Esophagus squamous epithelium (tissue), 5 donors: ENCODE measurements around the gene CABS1. TPM values are rescaled to one million over a fixed set of nuclear protein-coding genes. Genes with fewer than 3 reads are reported as not detected.

Experiments used
- DNase-seq: peaks from one replicate; lab custom pipeline; 2025; lab: John Stamatoyannopoulos, UW
- H3K27ac ChIP-seq, 4 donors: fragments of 200-600 bp; sonication (generic); one replicate each; pipeline ENCODE4 v1.5.1; 2016 to 2019; ENCODE audit warnings: mild to moderate bottlenecking in 1 of 4
- H3K27me3 ChIP-seq, 4 donors: fragments of 200-600 bp; sonication (generic); 1 replicate in 3 of 4; 2 replicates in 1 of 4; pipeline versions ENCODE4 v1.5.1 to v1.6.0; 2017 to 2021; ENCODE audit warnings: antibody characterized with exemption in 1 of 4
- H3K36me3 ChIP-seq, 3 donors: fragments of 200-600 bp; sonication (generic); one replicate each; pipeline ENCODE4 v1.5.1; 2016 to 2019
- H3K4me1 ChIP-seq, 3 donors: fragments of 200-600 bp; sonication (generic); one replicate each; pipeline ENCODE4 v1.5.1; 2017 to 2019
- H3K4me3 ChIP-seq, 4 donors: fragments of 200-600 bp; sonication (generic); 1 replicate in 3 of 4; 2 replicates in 1 of 4; pipeline ENCODE4 v1.5.1; 2016 to 2019; ENCODE audit warnings: mild to moderate bottlenecking in 2 of 4, moderate library complexity in 1 of 4
- H3K9me3 ChIP-seq, 3 donors: fragments of 200-600 bp; sonication (generic); one replicate each; pipeline ENCODE4 v1.5.1; 2016 to 2019
- CTCF ChIP-seq, 6 experiments: fragments of 450-650 bp in 4 of 6; fragments of 200-600 bp in 2 of 6; sonication (generic) in 2 of 6; IDR thresholded peaks; one replicate each; pipeline ENCODE4 v1.5.1; 2016 to 2019; ENCODE audit warnings: antibody characterized with exemption in 6 of 6, mild to moderate bottlenecking in 4 of 6, moderate library complexity in 4 of 6
- POLR2A ChIP-seq, 4 donors: fragments of 450-650 bp; IDR thresholded peaks; one replicate each; pipeline ENCODE4 v1.6.1; 2017; ENCODE audit warnings: antibody characterized with exemption in 4 of 4, mild to moderate bottlenecking in 4 of 4, moderate library complexity in 3 of 4
- WGBS, 2 donors: methylation state at CpG; one replicate each; pipeline ENCODE4 v1.1.5; 2018; 5-methylcytosine and 5-hydroxymethylcytosine counted together
- intact Hi-C: fragments of 100-400 bp; cut with DNase I; formaldehyde crosslinking; loops from one replicate; pipeline ENCODE4 v1.15.0; 2022
- total RNA-seq, 4 donors: library from RNA; depleted of rRNA; stranded (reverse); fragments of >200 nt; gene quantifications; one replicate each; pipeline ENCODE4 v1.1.0, GENCODE V29; 2016
- donor health status: DM: yes; HTN: yes; CAD: no.

CABS1 gene
- total RNA-seq: not detected

DNA sequence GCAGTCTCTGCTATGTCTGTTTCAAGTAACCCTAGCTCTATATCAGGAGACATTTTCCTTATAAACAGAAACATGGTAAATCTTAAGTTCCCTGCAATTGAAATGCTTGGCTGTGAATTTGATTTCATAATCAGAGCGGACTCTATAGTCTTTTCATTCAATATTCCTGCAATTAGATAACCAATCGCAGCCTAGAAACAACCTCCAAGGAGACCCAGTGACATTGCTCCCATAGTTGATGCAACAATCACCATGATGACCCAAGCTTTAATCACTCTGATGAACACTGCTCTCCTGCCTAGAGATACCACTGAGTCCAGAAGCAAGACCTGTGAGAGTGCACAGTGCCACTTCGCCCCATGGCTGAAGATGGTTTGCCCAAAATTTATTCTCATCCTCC lies at the start of gene CABS1:
CABS1 (plus strand) TSS at position 301 of the 400 bp plus-strand sequence; CDS start at position 360, 59 bp downstream.
- intact Hi-C loops: no loop called here
- TF ChIP-seq POLR2A (IDR thresholded peaks at IDR 0.05) (no peak), CTCF (IDR thresholded peaks at IDR 0.05) (no peak)
- H3K4me1 ChIP-seq: no peaks in the 10 kb centered on the region
- H3K4me3 ChIP-seq: no peak within 1 kb of the TSS
- no peaks in the 10 kb centered on the region for H3K36me3 ChIP-seq
- no peak within 1 kb of the TSS for H3K27ac ChIP-seq
- 79% methylated on average over 3 of the region's 3 CpGs for WGBS, 2 donors
- no peaks in the 10 kb centered on the region for H3K9me3 ChIP-seq
- no peaks in the 10 kb centered on the region for H3K27me3 ChIP-seq
- no peak for DNase-seq

DNA sequence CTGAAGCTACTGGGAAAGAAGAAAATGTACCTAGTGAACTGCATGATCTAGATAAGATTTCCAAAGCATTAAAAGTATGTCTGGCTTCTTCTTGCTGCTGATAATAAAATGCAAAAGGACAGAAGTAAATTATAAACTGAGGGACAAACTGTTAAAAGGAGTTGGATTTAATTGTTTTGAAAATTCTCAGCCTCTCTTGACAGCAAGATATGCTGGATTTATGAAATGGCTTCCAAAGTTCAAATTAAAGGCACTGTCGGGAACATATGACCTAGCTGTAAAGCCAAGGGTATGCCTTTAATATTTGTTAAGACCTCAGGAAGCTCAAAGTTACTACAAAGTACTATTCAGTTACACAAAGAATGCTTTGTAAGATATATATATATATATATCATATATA lies 46.1 kb upstream of the CABS1 start:
- no peak overlapping the region for H3K4me3 ChIP-seq
- H3K4me1 ChIP-seq: no peaks in the 10 kb centered on the region
- H3K27me3 ChIP-seq: no peaks in the 10 kb centered on the region
- DNase-seq: no peak
- H3K9me3 ChIP-seq: no peaks in the 10 kb centered on the region
- intact Hi-C loops: no loop called here
- TF ChIP-seq CTCF (IDR thresholded peaks at IDR 0.05): no peak
- TF ChIP-seq POLR2A (IDR thresholded peaks at IDR 0.05): no peak
- no peak overlapping the region for H3K27ac ChIP-seq
- WGBS, 2 donors: 67 to 68% methylated on average over 1 of the region's 1 CpG
- H3K36me3 ChIP-seq: no peaks in the 10 kb centered on the region

DNA sequence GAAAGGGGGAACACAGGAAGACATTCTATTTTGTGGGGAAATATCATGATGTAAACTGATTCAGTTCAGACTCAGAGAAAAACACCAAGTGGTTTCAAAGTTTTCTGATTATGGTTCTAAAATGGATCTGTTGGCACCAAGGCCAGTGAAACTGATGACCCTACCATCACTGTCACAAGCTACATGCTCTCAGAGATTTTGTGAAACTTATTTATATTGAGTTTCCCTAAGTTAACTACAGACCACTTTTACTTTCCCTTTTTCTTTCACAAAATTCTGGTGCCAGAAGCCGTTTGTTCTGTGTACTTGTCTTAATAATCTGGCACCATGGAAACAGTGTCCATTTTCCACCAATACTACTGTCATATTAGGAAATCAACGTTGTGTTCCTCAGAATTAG lies 43.4 kb upstream of the CABS1 start:
- no peak overlapping the region for H3K4me3 ChIP-seq
- no peak for DNase-seq
- H3K27ac ChIP-seq: no peak overlapping the region
- 37 to 53% methylated on average over 2 of the region's 2 CpGs for WGBS, 2 donors
- no peaks in the 10 kb centered on the region for H3K27me3 ChIP-seq
- intact Hi-C loops: no loop called here
- H3K4me1 ChIP-seq: peaks cover 0 to 8% (median 0%) of the 10 kb centered on the region in 3 donors
- TF ChIP-seq POLR2A (IDR thresholded peaks at IDR 0.05) (no peak), CTCF (IDR thresholded peaks at IDR 0.05) (no peak)
- no peaks in the 10 kb centered on the region for H3K9me3 ChIP-seq
- no peaks in the 10 kb centered on the region for H3K36me3 ChIP-seq

- Histone ChIP-seq H3K4me3 (no peak overlapping the region), H3K27me3 (no peaks in the 10 kb centered on the region), H3K36me3 (no peaks in the 10 kb centered on the region), H3K4me1 (peaks cover 0 to 26% (median 0%) of the 10 kb centered on the region in 3 donors), H3K27ac (no peak overlapping the region), H3K9me3 (no peaks in the 10 kb centered on the region)
- TF ChIP-seq CTCF (IDR thresholded peaks at IDR 0.05) (no peak), POLR2A (IDR thresholded peaks at IDR 0.05) (no peak)
- intact Hi-C loops: no loop called here
- no peak for DNase-seq
Measured at GRCh38 chr4:70297576-70297975, 37.2 kb upstream of the CABS1 start.

- Histone ChIP-seq H3K27ac (no peak overlapping the region), H3K27me3 (no peaks in the 10 kb centered on the region), H3K36me3 (no peaks in the 10 kb centered on the region), H3K9me3 (no peaks in the 10 kb centered on the region), H3K4me3 (no peak overlapping the region), H3K4me1 (peaks cover 0 to 26% (median 0%) of the 10 kb centered on the region in 3 donors)
- TF ChIP-seq CTCF (IDR thresholded peaks at IDR 0.05): no peak
- no peak for TF ChIP-seq POLR2A (IDR thresholded peaks at IDR 0.05)
- intact Hi-C loops: no loop called here
- 24 to 33% methylated on average over 1 of the region's 1 CpG for WGBS, 2 donors
- DNase-seq: no peak
Measured at GRCh38 chr4:70298051-70298450, 36.7 kb upstream of the CABS1 start.
